Measurements from ENCODE around the gene FAM234B.

DNA sequence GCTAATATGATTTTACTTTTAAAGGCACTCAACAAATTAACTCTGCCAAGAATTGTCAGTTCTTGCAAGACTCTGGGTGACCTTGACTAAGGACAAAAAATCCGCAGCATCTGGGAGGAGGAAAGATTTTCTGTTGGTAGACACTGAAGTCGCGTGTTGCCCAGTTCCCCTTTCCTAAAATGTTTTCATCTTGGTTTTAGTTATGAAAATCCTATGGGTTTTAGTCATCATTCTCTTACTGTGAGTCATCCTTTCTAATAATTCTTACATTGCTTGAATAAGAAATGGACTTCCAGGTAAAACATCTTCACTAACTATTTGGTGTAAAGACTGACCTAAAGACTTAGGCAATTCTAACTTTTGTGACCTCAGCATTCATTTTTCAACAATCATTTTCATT is 50.2 kb downstream of the FAM234B start:
- TF ChIP-seq POLR2A (IDR thresholded peaks at IDR 0.05): no peak
- TF ChIP-seq, protein P1, sequence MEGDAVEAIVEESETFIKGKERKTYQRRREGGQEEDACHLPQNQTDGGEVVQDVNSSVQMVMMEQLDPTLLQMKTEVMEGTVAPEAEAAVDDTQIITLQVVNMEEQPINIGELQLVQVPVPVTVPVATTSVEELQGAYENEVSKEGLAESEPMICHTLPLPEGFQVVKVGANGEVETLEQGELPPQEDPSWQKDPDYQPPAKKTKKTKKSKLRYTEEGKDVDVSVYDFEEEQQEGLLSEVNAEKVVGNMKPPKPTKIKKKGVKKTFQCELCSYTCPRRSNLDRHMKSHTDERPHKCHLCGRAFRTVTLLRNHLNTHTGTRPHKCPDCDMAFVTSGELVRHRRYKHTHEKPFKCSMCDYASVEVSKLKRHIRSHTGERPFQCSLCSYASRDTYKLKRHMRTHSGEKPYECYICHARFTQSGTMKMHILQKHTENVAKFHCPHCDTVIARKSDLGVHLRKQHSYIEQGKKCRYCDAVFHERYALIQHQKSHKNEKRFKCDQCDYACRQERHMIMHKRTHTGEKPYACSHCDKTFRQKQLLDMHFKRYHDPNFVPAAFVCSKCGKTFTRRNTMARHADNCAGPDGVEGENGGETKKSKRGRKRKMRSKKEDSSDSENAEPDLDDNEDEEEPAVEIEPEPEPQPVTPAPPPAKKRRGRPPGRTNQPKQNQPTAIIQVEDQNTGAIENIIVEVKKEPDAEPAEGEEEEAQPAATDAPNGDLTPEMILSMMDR (IDR thresholded peaks at IDR 0.05): no peak
- TF ChIP-seq POLR2AphosphoS5 (IDR thresholded peaks at IDR 0.05): no peak
- TF ChIP-seq EP300 (IDR thresholded peaks at IDR 0.05): no peak
